Measurements from ENCODE around the gene DKK3.

DNA sequence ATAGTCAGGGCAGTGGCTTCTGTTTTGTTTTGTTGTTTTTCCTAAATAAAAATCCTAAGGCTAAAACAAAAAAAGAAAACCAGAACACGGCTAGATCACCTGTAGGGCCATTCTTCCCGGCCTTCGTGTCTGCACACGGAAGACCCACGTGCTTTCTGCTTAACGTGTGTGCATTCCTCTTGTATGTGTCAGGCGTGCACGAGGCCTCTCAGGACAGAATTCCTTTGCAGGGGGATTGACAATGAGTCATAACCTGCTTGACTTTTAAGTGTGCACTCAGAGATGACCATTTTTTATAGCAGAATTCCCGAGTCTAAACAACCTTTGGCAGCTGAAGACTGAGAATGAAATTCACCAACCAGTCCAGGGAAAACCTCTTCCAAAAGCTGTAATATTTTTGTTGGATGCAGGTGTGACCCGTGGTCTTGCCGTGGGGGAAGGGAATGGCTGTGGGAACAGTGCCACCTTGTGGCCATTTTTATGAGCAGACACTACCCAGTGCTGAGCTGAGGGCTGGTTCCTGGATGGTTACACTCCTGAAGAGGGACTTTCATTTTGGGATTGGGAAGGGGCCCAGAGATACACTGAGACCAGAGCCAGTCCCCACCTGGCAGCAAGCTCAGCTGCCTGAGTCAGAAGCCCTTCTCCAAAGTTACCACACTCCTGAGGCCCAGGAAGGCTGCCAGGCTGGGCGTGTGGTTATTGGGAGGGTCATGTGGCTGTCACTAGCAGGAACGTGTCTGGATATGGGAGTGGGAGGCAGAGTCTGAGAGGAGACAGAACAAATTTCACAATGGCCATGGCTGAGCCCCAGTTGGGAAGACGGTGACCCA is 35.7 kb upstream of the DKK3 start:
- no peak for TF ChIP-seq REST (IDR thresholded peaks at IDR 0.05; ENCODE audit: unreplicated experiment)
- TF ChIP-seq CTCF (conservative IDR thresholded peaks at IDR 0.05; ENCODE audit: low read depth in 2 of 2) = peak; percentile 92 to 95
- no peak for TF ChIP-seq EZH2phosphoT487 (IDR thresholded peaks at IDR 0.05; ENCODE audit: unreplicated experiment)
- TF ChIP-seq EZH2 (IDR thresholded peaks at IDR 0.05; ENCODE audit: low read depth, unreplicated experiment) = no peak
- TF ChIP-seq CREB1 (CRISPR knock-in tag; IDR thresholded peaks at IDR 0.05; ENCODE audit: low read depth) = no peak
- no peak for TF ChIP-seq POLR2AphosphoS5 (IDR thresholded peaks at IDR 0.05; ENCODE audit: low read depth)
- TF ChIP-seq ZNF114 (CRISPR knock-in tag; IDR thresholded peaks at IDR 0.05) = no peak
- no peak for TF ChIP-seq NANOG (IDR thresholded peaks at IDR 0.05; ENCODE audit: borderline replicate concordance)
- TF ChIP-seq JUNB (IDR thresholded peaks at IDR 0.05; ENCODE audit: unreplicated experiment) = no peak
- no peak for TF ChIP-seq STAT1 (IDR thresholded peaks at IDR 0.05; ENCODE audit: unreplicated experiment)
